GM12878 (cell line): ENCODE results near the gene DNAJB14.

ENCODE experiments used
- EZH2 ChIP-seq: IDR thresholded peaks from 2 replicates; pipeline ENCODE4 v1.6.1; 2012; ENCODE audit warnings: low read depth, mild to moderate bottlenecking, control low read depth, inconsistent platforms, low read length, borderline replicate concordance; ENCODE audit not compliant: control insufficient read depth
- RB1 ChIP-seq: fragments of 450-650 bp; formaldehyde crosslinking; IDR thresholded peaks from 2 replicates; pipeline ENCODE4 v1.6.1; 2017; ENCODE audit warnings: mild to moderate bottlenecking, borderline replicate concordance

GRCh38 chr4:99965173-99965572 lies 18.8 kb upstream of the DNAJB14 start:
- TF ChIP-seq RB1 (no peak), EZH2 (no peak)
